ENCODE results near the gene HS3ST5.

HS3ST5 gene, protein sequence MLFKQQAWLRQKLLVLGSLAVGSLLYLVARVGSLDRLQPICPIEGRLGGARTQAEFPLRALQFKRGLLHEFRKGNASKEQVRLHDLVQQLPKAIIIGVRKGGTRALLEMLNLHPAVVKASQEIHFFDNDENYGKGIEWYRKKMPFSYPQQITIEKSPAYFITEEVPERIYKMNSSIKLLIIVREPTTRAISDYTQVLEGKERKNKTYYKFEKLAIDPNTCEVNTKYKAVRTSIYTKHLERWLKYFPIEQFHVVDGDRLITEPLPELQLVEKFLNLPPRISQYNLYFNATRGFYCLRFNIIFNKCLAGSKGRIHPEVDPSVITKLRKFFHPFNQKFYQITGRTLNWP
- 0 to 0.06 (median 0) reads per million in 18 experiments for total RNA-seq

GRCh38 chr6:114342826-114343781 is at the start of gene HS3ST5:
HS3ST5 (minus strand) TSS chr6:114343023; CDS start chr6:114062845, 280,178 bp downstream.
- no peak for DNase-seq

- DNase-seq: no peak
These were observed 47.4 kb upstream of the HS3ST5 start for GRCh38 chr6:114390176-114390575.

DNA sequence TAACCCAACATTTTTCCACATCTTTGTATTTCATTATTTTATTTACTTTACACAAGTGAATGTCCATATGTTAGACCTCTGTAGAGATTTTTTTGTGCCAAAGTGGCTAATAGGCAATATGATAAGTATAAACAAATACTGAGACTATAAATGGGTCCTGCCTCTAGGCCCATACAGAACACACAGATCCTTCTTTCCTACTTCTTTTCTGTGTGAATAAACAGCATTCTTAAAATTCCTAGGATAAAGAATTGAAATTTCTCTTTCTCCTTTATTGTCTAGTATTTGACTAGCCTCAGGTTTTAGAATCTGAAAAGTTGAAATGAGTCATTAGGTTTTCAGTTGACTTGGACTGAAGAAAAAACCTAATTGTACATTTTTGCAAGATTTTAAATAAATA is 46.3 kb upstream of the HS3ST5 start:
- no peak for DNase-seq

GRCh38 chr6:114382406-114382805 is 39.6 kb upstream of the HS3ST5 start:
- no peak for DNase-seq

- no peak for DNase-seq
These were observed 35.1 kb upstream of the HS3ST5 start for GRCh38 chr6:114377881-114378280.

DNA sequence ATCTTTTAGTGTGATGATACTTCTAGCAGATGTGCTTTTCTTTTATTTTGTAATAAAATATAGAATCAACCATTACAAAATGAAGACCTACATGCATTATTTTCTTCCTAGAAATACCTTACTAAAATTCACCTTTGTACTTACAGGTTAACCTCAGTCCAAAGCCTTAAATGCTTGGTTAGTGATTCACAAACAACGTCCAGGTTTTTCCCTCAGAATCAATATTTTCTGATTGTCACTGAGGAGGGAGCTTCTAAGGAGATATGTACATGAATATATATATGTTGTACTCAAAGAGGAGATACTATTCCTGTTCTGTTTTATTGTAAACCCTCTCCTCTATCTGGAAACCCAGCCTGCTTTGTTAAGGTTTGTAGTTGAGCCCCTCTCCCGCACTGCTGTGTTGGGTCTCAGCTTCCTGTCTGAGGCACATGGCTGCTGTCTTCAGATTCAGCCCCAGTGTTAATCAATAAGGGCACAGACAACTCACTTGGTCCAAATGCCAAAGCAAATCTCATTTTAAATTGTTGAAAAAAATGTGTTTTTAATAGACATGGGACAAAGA is 33.9 kb upstream of the HS3ST5 start:
- DNase-seq: no peak

GRCh38 chr6:114375541-114376192 is 32.8 kb upstream of the HS3ST5 start:
- DNase-seq: no peak

DNA sequence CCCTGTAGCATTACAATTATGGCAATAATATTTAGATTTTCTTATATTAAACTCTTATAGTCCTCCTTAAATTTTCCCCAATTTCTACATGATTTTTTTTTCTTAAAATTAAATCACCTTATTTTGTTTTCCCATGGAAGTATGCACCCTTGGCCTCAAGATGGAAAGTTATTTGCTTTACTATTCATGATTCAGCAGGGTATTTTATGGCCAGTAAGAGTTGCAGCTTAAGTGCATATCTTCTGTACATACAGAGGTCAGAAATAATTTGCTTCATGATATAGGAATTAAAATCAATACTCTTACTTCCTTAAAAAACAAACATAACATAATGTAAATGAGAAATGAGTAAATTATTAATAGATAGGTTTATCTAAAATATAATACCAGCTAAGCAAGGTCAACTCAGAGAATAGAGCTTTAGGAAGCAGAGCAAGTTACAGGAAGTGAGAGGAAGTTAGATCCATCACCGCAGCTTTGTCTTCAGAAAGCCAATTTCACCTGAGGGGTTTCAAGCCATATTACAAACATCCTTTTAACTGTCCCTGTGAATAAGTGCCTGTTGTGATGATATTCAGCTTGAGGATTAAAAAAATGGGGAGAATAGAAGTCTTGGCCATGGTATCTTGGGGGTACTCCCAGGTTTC is 24.6 kb upstream of the HS3ST5 start:
- no peak for DNase-seq

DNA sequence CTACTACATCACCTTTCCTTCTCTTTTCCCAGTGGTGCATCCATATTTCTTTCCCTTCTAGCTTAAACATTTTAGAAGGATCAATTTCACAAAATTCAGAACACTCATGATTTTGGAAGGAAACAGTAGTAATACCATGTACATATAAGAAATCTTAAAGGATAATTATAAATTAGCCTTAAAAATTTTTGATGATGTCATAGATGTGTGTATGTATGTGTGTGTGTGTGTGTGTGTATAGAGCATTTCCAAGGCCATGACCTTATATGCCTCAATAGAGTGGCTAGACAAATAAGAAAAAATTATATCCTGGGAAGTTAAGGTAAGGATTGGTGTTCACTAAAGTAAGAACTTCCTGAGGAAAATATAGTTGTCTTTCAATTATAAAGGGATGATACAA is 24.1 kb upstream of the HS3ST5 start:
- DNase-seq: no peak

GRCh38 chr6:114364301-114364700 is 21.5 kb upstream of the HS3ST5 start:
- no peak for DNase-seq

- no peak for DNase-seq
These were observed 20.1 kb upstream of the HS3ST5 start for GRCh38 chr6:114362957-114363356.

DNA sequence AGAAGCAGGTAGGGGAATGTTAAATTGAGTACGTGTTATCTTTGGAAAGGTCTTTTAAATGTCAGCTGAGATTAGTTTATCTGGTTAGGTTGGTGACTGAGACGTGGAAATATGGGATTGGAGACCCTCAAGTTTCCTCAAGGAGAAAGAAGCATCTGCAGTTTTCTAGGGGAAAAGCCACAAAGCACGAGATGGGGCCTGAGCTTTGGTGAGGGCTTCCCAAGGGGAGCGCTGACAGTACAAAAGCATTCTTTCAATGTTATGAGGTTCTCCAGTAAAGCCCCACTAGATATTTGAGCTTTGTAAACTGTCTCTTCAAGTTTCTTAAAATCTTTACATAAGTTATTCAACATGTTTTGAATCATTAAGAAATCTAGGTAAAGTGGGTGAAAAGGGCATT is 19.6 kb upstream of the HS3ST5 start:
- DNase-seq: no peak

GRCh38 chr6:114361036-114361435 is 18.2 kb upstream of the HS3ST5 start:
- no peak for DNase-seq

DNA sequence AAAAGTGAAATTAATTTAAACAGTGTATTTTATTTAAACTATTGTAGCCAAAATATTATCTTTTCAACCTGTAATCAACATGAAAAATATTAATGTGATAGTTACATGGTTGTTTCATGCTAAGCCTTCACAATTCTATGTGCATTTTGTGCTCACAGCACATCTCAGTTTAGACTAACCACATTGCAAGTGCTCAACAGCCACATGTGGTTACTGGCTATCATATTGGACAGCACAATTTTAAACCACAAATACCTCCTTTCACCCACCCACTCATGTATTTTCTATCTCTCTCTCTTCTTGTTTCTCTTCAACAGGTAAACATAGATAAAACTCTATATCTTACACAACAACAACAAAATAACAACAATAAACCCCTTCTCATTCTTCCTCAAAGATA is 12.5 kb upstream of the HS3ST5 start:
- DNase-seq: no peak

DNA sequence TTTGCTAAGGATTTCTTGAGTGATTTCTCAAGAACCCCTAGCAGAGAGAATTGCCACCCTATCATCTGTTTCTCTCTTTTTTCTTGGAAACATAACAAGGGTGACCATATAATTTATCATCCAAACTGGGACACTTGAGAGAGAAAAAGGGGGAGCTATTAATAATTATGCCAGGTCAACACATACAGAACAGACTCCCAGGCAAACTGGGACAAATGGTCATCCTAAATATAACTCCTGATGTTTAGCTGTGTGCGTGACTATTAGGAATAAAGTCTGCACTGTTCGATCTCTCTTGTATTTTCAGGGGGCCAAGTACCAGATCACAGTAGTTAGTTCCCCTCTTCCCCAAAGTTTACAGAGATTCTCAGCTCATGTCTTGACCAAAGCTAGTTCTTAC is 11.7 kb upstream of the HS3ST5 start:
- DNase-seq: no peak

- DNase-seq: no peak
These were observed 3.6 kb upstream of the HS3ST5 start for GRCh38 chr6:114346451-114346850.

- DNase-seq: no peak
These were observed 2.1 kb upstream of the HS3ST5 start for GRCh38 chr6:114344971-114345275.

DNA sequence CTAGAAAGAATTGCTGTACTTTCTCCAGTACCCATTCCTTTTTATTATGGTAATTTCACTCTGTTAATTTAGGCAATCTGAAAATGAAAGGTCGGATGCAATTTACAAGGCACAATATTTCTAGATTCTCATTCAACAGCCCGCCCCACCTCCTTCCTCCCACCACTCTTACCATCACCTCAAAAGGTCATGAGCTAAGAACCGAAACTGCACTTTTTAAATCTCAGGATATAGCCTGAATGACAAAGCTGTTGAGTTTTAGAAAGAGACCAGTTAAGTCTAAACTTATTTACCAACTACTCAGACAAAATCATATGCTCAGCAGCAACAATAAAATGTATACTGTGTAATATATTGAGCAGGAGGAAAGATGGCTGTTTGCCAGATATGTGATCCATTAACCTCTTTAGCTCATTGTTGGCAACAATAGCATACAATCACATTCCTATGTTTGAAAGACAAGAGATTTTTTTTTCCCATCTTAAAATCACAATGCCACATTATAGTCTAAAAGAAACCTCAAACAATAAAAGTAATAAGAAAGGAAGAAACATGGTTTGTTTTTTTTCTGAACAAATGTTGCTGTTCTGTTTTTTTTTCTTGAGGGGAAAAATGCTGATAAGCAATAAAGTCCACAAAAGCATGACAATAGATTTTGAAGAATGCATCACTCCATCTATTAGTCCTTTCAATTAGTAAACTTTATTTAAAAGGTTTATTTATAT is 1.6 kb upstream of the HS3ST5 start:
- no peak for DNase-seq

- DNase-seq: no peak
These were observed 940 bp upstream of the HS3ST5 start for GRCh38 chr6:114343782-114344144.

DNA sequence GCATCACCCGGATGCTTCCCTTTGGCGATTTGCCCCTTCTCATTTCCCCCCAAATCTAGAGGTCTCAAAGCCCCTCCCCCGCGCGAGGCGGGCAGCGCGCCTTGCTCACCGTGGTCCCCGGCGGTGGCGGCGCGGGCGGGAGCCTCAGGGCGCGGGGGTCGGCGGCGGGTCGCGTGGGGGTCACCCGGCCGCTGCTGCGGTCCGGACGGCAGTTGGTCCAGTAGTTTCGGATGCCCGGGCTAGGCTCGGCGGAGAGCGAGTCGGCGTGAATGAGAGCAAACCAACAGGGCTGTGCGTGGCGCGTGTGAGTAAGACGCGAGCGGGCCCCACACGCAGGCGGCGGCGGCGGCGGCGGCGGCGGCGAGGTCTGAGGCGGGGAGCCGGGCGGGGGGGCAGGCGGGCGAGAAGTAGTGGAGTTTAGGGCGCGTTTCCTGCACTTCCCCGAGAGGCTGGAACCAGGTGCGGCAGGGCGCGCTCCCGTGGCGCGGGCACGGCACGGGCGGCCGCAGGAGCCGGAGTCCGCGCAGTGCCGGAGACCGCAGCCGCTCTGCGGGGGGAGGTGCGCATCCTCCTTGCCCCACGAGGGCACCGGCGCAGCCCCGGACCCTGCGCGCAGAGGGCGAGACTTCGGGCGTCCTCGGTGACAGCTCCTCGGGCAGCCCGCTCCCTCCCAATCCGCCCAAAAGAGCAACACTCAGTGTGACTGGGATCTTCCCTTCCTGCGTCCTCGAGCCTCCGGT is 567 bp downstream of the HS3ST5 start:
- DNase-seq: no peak

DNA sequence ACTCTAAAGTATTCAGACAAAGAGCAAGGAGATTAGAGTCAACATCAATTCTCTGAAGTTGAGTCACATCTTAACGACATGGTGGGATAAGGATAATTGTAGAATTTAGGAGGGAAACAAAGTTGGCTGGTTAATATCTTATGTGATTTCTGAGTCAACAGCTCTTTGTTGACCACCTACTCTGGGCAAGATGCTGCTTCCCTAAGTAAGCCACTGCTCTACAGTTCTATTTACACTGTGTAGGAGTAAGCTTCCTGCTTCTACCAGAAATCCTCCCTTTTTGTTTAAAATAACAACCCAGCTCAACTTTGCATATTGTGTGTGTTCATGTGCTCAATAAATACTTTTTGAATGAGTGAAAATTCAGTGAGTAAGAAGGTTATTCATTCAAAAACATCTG is 3.1 kb downstream of the HS3ST5 start:
- DNase-seq: no peak

Data from inflammatory macrophage (primary cell).